IPS-NIHi7 (cell line): ENCODE data around the gene DIPK1A.
"Not testable (repeated sequence)": the region's sequence is repeated elsewhere in the genome, so short reads cannot be mapped to it uniquely, and the experiment has no call there.

Source experiments
- DNase-seq: peaks from one replicate; pipeline ENCODE4 v3.0.0; 2012; ENCODE audit warnings: mixed read lengths; ENCODE audit errors: extremely low spot score

Gene DIPK1A

GRCh38 chr1:92980732-92981647 lies 19.7 kb upstream of the DIPK1A start:
- no peak for DNase-seq

- DNase-seq = no peak
Observed at GRCh38 chr1:92975551-92976232, 14.4 kb upstream of the DIPK1A start.

GRCh38 chr1:92974112-92974511 lies 12.8 kb upstream of the DIPK1A start:
- DNase-seq = not testable (repeated sequence)

- DNase-seq = no peak
Observed at GRCh38 chr1:92973203-92973897, 12.1 kb upstream of the DIPK1A start.

DNA sequence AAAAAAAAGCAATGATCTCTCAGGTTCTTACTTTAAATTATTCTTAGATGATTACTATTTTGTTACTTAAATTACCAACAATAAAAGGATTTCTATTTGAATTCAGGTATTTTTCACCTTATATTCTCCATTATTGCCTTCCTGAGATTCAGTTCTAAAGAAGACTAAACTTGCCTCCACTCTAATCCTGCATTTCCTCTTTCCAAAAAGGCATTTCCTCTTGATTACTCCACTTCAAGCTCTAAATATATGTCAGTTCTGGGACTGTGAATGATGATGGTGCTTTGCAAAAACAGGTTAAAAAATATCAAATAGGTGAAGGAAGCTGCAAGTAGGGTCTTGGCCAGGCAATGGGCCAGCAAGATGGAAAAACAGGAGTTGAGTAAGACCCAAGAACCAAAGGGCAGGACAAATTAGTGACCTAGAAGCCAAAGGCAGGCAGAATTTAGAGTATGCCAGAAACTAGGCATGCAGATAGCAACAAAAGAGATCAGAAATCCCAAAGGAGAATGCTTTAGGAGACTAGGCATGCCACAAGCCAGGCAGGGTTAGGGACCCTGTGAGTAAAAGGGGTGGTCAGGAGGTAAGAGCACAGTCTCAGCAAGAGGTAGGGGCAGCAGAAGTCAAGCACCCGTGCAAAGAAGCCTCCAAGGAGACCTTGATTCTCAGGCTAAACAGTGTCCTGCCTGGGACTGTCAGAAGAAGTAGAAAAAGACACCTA lies 11.3 kb upstream of the DIPK1A start:
- peak; percentile 23 for DNase-seq

DNA sequence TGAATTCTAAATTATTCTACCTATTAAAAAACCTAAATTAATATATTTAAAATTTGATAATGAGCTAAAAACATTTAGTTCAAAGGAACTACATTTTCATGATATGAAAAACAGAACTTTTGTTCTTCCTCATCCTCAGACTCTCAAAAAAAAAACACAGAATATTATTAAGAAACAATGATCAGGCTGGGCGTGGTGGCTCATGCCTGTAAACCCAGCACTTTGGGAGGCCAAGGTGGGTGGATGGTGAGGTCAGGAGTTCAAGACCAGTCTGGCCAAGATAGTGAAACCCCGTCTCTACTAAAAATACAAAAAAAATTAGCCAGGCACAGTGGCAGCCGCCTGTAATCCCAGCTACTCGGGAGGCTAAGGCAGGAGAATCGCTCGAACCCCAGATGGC lies 10.7 kb upstream of the DIPK1A start:
- DNase-seq = not testable (repeated sequence)

- DNase-seq = no peak
Observed at GRCh38 chr1:92970990-92971689, 9.9 kb upstream of the DIPK1A start.

- no peak for DNase-seq
Observed at GRCh38 chr1:92969517-92969916, 8.3 kb upstream of the DIPK1A start.

DNA sequence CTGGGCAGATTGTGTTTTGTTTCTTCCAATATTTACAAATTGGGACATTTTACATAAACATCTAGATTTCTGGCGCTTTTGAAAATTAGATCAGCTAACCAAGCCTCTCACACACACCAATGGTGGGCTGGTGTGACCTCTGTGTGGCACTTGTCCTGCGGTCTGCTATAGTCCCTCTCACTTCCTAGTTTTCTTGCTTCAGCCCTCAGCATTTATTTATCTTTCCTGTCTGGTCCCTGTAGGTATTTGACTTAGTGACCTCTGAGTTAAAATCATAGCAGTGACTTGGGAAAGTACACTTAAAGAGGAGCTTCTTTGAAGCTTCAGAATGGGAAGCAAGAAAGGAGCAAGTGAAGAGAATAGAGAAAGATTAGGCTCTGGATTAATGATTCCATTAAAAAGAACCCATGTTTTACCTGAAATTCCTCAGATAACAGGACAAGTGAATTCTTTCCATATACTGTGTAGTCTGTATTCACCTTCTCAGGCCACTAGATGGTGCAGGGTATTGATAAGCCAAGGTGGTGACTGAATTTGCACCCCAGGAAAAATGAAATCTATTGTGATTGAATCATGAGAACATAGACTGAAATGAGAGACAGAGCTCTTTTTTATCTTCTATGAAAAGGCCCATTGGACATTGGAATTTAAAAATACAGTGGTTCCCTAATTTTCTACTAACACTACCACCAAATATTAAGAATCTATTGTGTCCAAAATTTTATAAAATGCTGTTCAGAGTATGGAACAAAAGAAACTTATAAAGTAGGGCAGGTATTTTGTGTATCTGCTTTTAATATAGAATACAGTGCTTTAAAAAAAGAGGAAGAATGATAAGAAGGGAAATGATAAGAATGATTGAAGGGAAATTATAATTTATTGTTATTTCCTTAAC lies 7.1 kb upstream of the DIPK1A start:
- no peak for DNase-seq

- DNase-seq = no peak
Observed at GRCh38 chr1:92964998-92965397, 3.7 kb upstream of the DIPK1A start.

DNA sequence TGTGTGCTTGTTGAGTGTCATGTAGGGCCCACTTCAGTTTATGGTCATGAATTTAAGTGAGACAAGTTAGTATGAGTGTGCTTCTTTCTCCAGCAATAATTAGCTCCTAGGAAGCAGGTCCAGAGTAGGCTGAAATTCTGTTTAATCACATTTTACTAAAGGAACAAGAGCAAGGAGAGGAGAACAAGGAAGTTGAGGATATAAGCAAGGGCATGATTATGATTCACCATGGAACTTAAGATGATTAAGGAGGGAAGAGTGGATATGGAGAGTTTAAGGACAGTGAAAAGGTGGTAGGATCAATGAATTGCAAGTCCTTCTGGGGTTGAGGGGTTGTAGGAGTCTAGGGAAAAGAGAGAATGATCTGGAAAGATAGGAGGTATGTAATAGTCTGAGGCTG lies 3.1 kb upstream of the DIPK1A start:
- DNase-seq = no peak

- peak; percentile 65 for DNase-seq
Observed at GRCh38 chr1:92961896-92962752, 862 bp upstream of the DIPK1A start.

GRCh38 chr1:92960395-92961130 lies 699 bp downstream of the DIPK1A start:
- peak; percentile 70 for DNase-seq

- no peak for DNase-seq
Observed at GRCh38 chr1:92958203-92958970, 2.9 kb downstream of the DIPK1A start.

GRCh38 chr1:92957030-92957734 lies 4.1 kb downstream of the DIPK1A start:
- DNase-seq = no peak

GRCh38 chr1:92956254-92957029 lies 4.8 kb downstream of the DIPK1A start:
- DNase-seq = no peak
